NCI-H1694 treated with DMSO at 0.1 percent for 48 hours (cell line): ENCODE measurements around the gene HIVEP1.
"Not testable (repeated sequence)": the region's sequence is repeated elsewhere in the genome, so short reads cannot be mapped to it uniquely, and the experiment has no call there.

Source experiments
- DNase-seq: peaks from one replicate; lab custom pipeline; 2025; lab: John Stamatoyannopoulos, UW

HIVEP1 gene

DNA sequence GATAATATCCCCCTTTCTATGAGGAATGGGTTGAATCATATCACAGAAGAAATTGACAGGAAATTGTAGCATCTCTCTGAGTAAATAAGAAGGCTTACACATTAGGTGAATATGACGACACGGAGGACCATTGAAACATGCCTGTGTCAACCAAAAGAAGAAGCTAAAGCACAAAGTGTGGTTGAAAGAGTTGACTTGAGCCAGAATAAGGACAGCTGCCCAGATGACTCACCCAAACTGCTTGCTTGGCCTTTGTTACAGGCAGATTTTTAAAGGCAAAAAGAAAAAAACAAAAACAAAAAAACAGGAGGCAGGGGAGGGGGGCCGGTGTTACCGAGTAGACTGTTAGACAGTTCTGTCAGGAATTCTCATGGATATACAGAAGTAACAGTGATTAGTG is 148.2 kb downstream of the HIVEP1 start:
- DNase-seq = no peak

DNA sequence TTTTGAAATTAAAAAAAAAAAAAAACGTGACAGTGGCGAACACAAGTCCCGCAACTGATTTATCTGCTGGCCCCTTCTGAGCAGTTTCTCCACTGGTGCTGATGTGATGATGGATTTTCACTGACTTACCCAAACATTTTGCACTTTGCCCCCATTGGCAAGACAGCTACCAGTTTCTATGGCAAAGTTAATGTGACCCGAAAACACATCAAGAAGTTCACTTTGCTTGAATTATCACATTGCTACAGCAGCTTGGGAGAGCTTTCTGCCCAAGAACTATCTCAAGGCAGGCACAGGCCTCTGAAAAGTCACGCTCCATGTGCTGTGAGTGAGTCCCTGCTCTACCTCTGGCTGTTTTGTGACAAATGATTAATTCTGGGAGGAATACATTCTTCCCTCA is 150.1 kb downstream of the HIVEP1 start:
- no peak for DNase-seq

DNA sequence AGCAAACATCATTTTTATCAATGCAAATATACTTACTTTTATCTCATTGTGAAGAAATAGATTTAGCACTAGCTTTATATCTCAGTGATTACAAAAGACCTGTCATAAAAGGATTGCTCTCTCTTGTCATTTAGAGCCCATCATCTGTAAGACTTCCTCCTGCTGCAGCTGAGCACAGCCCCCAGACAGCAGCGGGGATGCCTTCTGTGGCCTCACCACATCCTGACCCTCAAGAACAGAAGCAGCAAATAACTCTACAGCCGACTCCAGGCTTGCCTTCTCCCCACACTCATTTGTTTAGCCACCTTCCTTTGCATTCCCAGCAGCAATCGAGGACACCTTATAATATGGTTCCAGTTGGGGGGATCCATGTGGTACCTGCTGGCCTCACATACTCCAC is 151.0 kb downstream of the HIVEP1 start:
- no peak for DNase-seq

DNA sequence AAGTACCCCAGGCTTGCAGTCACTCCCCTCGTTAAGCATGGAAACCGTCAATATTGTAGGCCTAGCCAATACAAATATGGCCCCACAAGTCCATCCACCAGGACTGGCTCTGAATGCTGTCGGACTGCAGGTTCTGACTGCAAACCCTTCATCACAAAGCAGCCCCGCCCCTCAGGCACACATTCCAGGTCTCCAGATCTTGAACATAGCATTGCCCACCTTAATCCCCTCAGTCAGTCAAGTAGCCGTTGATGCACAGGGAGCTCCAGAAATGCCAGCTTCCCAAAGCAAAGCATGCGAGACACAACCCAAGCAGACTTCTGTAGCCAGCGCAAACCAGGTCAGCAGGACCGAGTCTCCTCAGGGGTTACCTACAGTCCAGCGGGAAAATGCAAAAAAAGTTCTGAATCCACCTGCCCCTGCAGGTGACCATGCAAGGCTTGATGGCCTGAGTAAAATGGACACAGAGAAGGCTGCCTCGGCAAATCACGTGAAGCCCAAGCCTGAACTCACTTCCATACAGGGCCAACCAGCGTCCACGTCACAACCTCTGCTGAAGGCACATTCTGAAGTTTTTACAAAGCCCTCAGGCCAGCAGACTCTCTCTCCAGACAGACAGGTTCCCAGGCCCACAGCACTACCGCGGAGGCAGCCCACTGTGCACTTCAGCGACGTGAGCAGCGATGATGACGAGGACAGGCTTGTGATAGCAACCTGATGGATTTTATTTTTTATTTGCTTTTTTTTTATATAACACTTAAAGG is 151.8 kb downstream of the HIVEP1 start:
- no peak for DNase-seq

DNA sequence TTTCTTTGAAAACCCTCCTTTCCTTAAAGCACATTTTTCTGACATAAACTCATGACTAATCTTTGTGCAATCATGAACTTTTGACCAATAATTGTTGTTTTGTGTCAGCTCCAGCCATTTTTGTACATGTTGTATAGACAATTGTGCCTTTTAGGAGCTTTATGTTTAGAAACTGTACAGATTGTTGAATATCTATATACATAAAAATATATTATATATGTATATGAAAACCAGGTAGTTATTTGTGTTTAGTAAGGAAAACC is 152.3 kb downstream of the HIVEP1 start:
- DNase-seq = no peak

DNA sequence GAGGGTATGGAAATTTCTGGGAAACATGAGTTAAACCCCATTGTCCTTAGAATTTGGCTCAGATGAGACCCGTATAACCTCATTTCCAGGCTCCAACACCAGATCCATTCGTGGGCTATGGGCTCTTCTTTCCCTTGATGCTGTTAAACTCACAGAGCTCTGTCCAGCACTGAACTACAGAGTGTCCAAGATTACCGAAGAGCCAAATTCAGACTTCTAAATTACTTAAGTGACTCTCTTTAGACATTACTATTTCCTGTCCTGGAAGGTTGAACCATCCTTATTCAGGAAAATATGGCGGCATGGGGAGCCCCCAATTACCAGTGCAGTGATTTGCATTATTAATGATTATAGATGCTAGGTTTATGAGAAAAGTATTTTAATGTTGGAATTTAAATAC is 153.2 kb downstream of the HIVEP1 start:
- no peak for DNase-seq

DNA sequence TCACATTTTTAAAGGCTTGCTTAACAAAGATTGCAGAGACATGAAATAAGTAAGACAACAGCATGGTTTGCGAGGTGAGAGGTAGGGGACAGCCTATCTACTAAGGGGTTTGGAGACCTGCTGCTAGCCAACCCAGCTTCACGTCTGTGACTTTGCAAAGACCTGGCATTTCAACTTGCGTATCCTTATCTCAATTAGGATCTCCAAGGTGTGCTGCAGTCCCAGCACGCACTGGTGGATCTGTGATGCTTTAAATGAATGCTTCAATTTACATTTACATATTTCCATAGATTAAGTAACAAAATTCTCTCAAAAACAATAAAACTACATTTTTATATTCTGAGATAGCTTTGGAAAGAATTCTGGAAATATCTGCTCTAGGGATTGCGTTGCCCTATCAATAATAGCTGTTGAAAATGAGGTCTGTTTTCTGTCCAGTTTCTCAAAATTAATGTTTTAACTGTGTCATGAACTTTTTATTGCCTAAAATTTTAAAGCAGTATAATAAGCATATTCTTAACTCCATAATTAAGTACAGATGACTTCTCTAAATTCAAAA is 153.7 kb downstream of the HIVEP1 start:
- DNase-seq = no peak

DNA sequence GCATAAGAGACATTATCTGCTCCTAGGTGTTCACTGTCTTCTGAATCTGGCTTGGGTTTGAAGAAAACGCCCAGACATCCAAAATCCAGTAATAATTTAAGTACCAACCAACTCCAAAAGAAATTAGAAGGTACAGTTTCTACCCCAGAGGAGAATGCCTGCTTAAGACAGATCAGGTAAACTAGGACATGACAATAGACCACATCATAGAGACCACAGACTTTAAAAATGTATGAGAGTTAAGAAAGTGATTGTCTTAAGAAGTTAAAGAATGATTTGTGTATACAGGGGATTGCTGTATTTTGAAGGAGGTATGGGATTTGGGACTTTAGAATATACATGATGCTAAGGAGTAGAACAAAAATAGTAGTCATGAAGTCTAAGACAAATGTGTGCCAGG is 157.3 kb downstream of the HIVEP1 start:
- no peak for DNase-seq

DNA sequence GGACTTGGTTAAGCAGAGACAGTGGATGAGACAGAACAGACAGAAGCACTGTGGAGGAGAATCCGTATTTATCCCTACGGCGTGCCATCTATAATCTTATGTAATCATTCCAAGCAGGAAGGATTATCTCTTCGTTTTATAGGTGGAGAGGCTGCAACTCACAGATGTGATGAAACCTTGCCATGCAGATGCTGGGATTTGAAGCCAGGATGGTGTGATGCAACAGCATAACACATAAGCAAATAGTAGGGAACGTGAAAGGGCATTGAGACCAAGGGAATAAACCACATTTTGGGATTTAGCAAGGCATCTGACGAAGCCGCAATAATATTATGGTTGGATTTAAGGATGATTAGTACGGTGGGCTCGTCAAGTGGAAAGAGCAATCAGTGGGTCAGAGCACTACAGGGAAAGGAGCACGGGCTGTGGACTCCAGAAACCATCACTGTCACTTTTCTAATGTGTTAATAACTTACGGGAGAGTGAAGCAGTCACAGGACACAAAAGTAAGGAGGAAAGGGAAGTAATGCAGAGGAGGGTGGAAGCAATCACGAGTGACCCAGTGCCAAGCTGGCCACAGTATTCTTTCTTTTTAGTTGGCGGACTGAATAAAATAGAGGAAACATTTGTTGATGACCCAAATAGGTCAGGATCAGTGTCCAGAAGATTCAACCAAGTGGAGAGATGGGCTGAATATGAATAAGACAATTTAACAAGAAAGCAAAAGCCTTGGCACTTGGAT is 158.4 kb downstream of the HIVEP1 start:
- no peak for DNase-seq

DNA sequence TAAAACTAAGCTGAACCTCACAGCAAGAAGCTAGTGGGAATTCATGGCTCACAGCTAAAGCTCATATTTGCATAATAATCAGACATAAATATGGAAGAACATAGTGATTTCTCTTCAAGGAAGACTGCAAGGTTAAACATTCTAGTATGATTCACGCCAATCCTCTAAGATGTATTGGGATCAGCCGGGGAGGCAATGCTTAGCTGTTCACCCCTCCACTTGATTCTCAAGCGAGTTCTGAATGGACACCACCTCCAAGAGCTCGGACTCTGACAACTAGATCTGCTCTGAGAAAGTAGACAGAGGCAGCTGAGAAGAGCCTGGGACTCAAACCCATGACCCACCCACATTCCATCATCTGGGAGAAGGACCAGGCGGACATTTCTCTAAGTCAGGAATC is 159.6 kb downstream of the HIVEP1 start:
- no peak for DNase-seq

DNA sequence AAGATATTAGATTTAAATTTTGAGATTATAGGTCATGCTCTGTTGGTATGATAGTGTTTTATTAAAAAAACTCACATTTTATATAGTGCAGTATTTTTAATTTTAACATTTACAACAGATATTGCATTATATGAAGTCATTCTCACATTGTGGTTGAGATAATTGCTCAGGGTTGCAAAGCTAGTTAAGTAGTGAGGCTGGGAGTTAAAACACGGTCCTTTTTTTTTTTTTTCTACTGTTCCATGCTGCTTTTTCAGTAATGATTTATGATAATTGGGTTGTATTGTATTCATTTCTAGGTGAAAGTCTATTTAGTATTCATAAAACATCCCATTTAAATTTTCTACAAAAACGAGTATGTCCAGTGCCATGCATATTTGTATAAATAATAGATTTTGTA is 160.5 kb downstream of the HIVEP1 start:
- DNase-seq = no peak

DNA sequence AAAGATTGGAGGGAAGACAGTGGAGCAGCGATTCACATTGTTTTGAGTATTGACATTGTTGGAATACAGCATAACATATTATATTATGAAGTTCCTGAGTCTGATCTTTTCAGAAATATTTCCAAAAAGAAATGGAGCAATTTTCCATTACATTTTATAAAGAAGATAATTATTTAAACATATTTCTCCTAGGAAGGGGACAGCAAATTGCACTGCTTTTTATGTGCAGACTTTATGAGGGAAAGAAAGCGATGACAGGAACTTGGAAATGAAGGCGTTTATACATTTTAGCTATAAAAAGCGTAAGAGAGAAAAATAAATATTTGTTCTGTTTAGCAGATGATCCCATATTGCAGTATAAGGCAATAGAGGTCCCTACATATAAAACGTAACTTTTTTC is 161.1 kb downstream of the HIVEP1 start:
- no peak for DNase-seq

DNA sequence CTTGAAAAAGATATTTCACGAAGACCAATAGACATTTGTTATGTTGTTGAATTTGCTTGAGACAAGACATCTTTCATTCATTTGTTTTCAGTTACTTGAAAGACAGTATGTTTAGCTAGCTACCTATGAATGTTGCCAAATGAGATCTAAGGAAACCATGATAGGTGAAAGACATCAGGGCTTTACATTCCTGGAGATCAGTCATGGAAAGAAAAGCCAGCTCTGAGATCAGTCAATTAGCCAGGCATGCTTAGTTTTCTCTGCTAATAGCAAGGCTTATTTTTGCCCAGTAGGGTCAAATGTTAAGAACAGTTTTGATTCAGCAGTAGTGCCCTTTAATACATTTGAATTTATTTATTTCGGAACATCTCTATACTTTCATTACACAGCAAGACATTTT is 161.5 kb downstream of the HIVEP1 start:
- DNase-seq = no peak

DNA sequence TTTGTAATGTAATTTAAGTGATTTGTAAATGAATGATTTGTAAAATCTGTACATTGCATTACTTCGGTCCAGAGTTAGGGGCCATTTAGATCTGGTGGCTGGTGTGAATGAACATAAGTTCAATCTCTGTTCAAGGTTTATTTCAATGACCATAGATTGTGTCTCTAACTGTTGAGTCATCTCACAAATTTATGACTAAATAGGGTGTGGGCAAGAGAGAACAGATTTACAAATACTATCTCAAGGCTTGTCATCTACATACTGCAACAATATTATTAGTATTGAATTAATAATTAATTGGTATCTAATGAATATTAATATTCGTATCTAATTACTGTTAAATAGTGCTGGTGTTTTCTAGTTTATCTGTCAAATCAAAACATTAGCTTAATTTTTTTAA is 162.8 kb downstream of the HIVEP1 start:
- DNase-seq = no peak

DNA sequence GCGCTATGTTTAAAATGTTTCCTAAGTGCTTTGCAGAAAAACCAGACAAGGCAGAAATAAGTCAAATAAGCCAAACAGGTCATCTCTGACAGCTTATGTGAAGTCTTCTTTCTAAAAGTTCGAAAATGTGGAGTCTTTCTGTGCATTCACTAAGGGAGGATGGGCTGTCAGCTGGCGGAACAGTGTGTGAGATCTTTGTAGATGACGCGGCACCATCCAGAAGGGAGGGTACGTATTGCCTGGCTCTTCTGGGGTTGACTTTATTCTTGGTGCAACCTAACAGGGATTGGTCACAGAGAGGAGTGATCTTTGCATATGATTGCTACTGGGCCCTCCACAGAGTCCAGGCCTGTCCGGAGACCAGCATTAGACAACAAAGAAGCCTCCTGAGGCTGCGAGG is 163.5 kb downstream of the HIVEP1 start:
- no peak for DNase-seq

DNA sequence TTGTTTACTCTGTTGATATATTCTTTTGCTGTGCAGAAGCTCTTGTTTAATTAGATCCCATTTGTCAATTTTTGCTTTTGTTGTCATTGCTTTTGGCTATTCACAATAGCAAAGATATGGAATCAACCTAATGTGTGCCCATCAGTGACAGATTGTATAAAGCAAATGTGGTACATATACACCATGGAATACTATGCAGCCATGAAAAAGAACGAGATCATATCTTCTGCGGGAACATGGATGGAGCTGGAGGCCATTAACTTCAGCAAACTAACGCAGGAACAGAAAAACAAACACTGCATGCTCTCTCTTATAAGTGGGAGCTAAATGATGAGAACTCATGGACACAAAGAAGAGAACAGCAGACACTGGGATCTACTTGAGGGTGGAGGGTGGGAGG is 164.7 kb downstream of the HIVEP1 start:
- not testable (repeated sequence) for DNase-seq

DNA sequence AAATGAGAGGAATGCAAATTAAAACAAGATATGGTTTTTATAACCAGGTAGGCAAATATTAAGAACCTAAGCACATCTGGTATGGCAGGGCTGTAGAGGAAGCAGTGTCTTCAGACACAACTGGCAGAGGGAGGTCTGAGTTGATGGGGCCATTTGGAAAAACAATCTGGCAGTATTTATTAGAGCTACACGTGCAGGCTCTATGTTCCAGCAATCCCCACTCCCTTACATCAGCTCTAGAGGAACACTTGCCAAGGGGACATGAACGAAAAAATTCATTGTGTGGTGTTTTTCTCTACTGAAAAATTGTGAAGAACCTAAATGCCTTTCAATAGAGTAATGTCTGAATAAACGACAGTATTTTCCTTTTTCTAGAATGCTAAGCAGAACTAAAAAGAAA is 166.4 kb downstream of the HIVEP1 start:
- no peak for DNase-seq

DNA sequence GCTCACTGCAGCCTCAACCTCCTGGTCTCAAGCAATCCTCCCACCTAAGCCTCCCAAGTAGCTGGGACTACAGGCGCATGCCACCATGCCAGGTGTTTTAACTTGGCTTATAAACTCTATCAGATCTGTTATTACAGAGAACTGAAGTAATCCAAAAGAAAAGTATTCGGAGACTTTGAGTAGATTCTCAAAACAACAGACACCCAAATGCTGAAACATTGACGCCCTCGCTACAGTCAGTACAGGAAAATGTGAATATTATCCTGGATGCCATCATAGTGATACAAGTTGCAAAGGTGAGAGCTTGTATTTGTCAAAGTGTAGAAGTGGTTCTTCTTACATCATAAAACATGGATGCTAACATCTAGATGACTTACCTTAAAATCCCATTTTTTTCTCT is 169.4 kb downstream of the HIVEP1 start:
- no peak for DNase-seq

DNA sequence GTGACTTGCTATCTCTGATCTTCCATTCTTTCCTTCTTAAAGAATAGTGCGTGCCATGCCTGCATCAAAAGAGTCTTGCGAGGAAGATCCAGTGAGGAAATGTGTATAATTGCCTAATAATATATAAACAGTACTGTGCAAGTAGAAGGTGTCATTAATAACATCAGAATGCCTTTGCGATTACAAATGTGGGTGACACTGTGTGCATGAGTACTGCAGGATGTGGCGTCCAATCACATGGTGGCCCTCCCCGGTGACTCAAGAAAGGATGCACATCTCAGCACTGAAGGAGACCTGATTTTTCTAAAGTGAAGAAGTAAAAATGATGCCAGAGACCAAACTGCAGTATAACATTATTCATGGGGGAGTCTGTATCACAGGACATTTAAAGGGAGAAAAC is 170.6 kb downstream of the HIVEP1 start:
- DNase-seq = no peak

DNA sequence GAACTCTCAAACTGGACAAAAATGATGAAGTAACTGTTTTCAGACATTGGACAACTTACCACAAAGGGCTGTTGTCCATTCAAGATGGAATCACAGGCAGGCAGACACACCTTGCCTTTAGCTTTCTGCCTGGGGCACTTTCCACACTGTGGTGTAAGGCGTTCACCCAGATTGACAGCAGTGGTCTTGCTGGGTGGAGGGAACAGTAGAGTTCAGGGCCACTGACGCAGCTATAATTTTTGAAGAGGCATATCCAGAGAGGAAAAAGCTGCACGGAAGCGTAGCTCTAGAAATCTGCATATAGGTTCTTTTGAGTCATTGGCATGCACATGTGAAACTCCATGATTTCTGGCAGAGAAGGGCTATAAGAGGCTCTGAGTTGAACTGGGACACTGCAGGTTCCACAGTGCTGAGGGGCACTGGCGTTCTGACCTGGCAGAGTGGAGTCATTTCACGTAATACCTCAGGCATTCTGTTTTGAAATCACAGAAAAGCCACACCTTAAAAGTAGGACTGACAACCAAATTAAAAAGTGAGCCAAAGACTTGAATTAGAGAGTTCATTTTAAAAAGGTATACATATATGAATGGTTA is 173.1 kb downstream of the HIVEP1 start:
- no peak for DNase-seq

DNA sequence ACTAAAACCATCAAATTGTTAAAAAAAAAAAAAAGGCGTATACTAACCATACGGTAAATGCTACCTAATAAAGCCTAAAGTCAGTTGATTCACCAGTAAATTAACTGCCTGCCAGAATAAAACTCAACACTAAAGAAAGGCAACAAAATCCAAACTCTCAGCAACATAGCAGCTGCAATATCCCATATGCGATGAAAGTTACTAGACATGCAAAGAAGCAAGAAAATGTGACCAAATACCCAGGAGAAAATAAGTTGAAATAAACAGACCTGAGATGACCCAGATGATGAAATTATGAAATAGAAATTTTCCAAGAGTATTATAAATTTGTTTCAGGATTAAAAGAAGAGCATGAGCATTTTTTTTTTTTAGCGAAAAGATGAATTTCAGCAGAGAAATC is 174.4 kb downstream of the HIVEP1 start:
- no peak for DNase-seq

DNA sequence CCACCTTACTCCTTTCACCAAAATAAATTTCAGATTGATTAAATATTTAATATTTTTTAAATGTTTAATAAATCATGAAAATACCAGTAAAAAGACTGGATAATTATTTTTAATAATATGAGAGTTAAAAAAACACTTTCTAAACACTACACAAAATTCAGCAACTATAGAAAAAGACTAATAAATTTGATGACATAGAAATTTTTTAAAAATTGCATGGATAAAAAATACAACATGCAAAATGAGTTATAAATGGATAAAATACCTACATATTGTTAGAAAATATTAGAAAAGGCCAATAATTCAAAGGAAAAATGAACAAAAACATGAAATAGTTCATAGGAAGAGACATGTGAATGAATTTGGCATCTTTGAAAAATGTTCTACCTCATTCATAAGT is 177.0 kb downstream of the HIVEP1 start:
- no peak for DNase-seq

DNA sequence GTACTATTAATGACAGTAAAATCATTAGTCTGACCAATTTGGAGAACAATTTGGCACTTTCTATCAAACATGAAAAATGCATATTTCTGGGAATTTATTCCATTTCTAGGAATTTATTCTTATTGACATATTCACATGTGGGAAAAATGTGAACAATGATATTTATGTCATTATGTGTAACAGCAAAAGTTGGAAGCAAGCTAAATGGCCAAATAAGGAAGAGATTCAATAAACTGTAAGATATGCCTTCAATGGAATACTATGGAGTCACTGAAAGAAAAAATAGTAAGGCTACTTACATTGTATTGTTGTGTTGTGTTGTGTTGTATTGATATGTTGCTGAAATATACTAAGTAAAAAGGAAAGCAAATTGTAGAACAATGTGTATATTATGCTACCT is 177.5 kb downstream of the HIVEP1 start:
- no peak for DNase-seq
